Panc1 (cell line): ENCODE measurements around the gene SEMA3D.

ENCODE experiments used
- CTCF ChIP-seq: fragments of 450-650 bp; IDR thresholded peaks from 2 replicates; pipeline ENCODE4 v1.5.1; 2017; ENCODE audit warnings: mild to moderate bottlenecking
- POLR2AphosphoS5 ChIP-seq: IDR thresholded peaks from 2 replicates; pipeline ENCODE4 v1.6.1; 2012; ENCODE audit warnings: mild to moderate bottlenecking, low read depth, low read length, moderate library complexity
- REST ChIP-seq, 2 experiments: IDR thresholded peaks; 2 replicates each; pipeline ENCODE4 v1.6.1; 2011 to 2012; ENCODE audit warnings: low read depth in 2 of 2, control low read depth in 1 of 2, low read length in 1 of 2, mild to moderate bottlenecking in 1 of 2, moderate library complexity in 1 of 2; ENCODE audit not compliant: insufficient read depth in 1 of 2
- TCF7L2 ChIP-seq: IDR thresholded peaks from 2 replicates; pipeline ENCODE4 v1.6.1; 2011; ENCODE audit warnings: mild to moderate bottlenecking, low read depth, low read length, inconsistent platforms

- no peak for TF ChIP-seq REST (IDR thresholded peaks at IDR 0.05; ENCODE audit: insufficient read depth in 1 of 2, low read depth in 2 of 2, low read length in 1 of 2)
- no peak for TF ChIP-seq CTCF
- no peak for TF ChIP-seq TCF7L2
- no peak for TF ChIP-seq POLR2AphosphoS5
Observed at GRCh38 chr7:84997626-84998025, 189.2 kb downstream of the SEMA3D start.
